ENCODE results near the gene PRKCE. TPM values are rescaled to one million over a fixed set of nuclear protein-coding genes. Genes with fewer than 3 reads are reported as not detected.

PRKCE gene
- polyA plus RNA-seq, 1 of the 3 experiments (the other 2 are of a cell fraction) = 16.3 TPM

GRCh38 chr2:45909171-45909565, 257.7 kb downstream of the PRKCE start:
- Histone ChIP-seq H3K9me2 (no peaks in the 10 kb centered on the region), H2AFZ (ENCODE audit: low read depth) (no peak overlapping the region), H3K27me3 (ENCODE audit: insufficient read depth) (no peaks in the 10 kb centered on the region), H3K79me2 (ENCODE audit: insufficient read depth) (no peaks in the 10 kb centered on the region), H3K4me3 (ENCODE audit: low read depth in 2 of 2, low read length in 1 of 2) (no peak overlapping the region), H3K27ac (ENCODE audit: low read depth in 2 of 2, low read length in 1 of 2) (no peak overlapping the region), H3K4me2 (no peak overlapping the region), H3K4me1 (ENCODE audit: control insufficient read depth in 1 of 2, insufficient read depth in 2 of 2, low read depth in 1 of 2, low read length in 1 of 2) (peaks cover 5 to 6% of the 10 kb centered on the region in 2 experiments; a peak in 1 of 4 replicates), H4K20me1 (ENCODE audit: insufficient read depth) (no peaks in the 10 kb centered on the region), H3K36me3 (replicated peaks in 1 of 2; ENCODE audit: control insufficient read depth in 1 of 2, insufficient read depth in 2 of 2, low read length in 1 of 2) (no peaks in the 10 kb centered on the region), H3F3A (replicated peaks; ENCODE audit: insufficient read depth) (no peaks in the 10 kb centered on the region), H3K9ac (no peak overlapping the region), H3K9me3 (no peaks in the 10 kb centered on the region)
- TF ChIP-seq FOXM1 (IDR thresholded peaks at IDR 0.05; ENCODE audit: low read depth) = no peak
- TF ChIP-seq SIN3A (IDR thresholded peaks at IDR 0.05; ENCODE audit: borderline replicate concordance, low read depth, low read length) = no peak
- TF ChIP-seq REST (IDR thresholded peaks at IDR 0.05; ENCODE audit: low read depth, low read length) = no peak
- no peak for TF ChIP-seq MXI1 (IDR thresholded peaks at IDR 0.05; ENCODE audit: low read depth, low read length)
- no peak for TF ChIP-seq IRF3 (IDR thresholded peaks at IDR 0.05; ENCODE audit: low read depth, low read length)
- TF ChIP-seq CTCF (IDR thresholded peaks at IDR 0.05) = no peak
- WGBS (ENCODE audit: low lambda C conversion rate) = 92% methylated on average over 3 of the region's 3 CpGs
- ChIA-PET POLR2A (no interaction called here), CTCF (interaction anchor here (0.8 to 2.6 kb wide), 3 partner anchors 13 to 27 kb away, joined by 3 to 10 read pairs (median 3); no protein-coding TSS in a partner anchor)
- DNase-seq = no peak

- Histone ChIP-seq H3K4me3 (ENCODE audit: low read depth in 2 of 2, low read length in 1 of 2) (no peak overlapping the region), H3K9me2 (no peaks in the 10 kb centered on the region), H3K27ac (ENCODE audit: low read depth in 2 of 2, low read length in 1 of 2) (no peak overlapping the region), H3K9ac (no peak overlapping the region), H3K4me2 (no peak overlapping the region), H2AFZ (ENCODE audit: low read depth) (no peak overlapping the region), H3K36me3 (replicated peaks in 1 of 2; ENCODE audit: control insufficient read depth in 1 of 2, insufficient read depth in 2 of 2, low read length in 1 of 2) (no peaks in the 10 kb centered on the region), H3K9me3 (no peaks in the 10 kb centered on the region), H3K27me3 (ENCODE audit: insufficient read depth) (no peaks in the 10 kb centered on the region), H4K20me1 (ENCODE audit: insufficient read depth) (no peaks in the 10 kb centered on the region), H3F3A (replicated peaks; ENCODE audit: insufficient read depth) (no peaks in the 10 kb centered on the region), H3K79me2 (ENCODE audit: insufficient read depth) (no peaks in the 10 kb centered on the region), H3K4me1 (ENCODE audit: control insufficient read depth in 1 of 2, insufficient read depth in 2 of 2, low read depth in 1 of 2, low read length in 1 of 2) (peaks cover 4 to 6% of the 10 kb centered on the region in 2 experiments; a peak in 1 of 4 replicates)
- DNase-seq = no peak
- 86% methylated on average over 5 of the region's 5 CpGs for WGBS (ENCODE audit: low lambda C conversion rate)
- ChIA-PET CTCF (interaction anchor here (1.4 to 2.6 kb wide), 2 partner anchors 13 to 21 kb away, joined by 3 to 10 read pairs; no protein-coding TSS in a partner anchor), POLR2A (no interaction called here)
- TF ChIP-seq USF2 (IDR thresholded peaks at IDR 0.05; ENCODE audit: borderline replicate concordance, low read depth, low read length) (no peak), YY1 (IDR thresholded peaks at IDR 0.05; ENCODE audit: low read depth) (no peak), NFIC (IDR thresholded peaks at IDR 0.05; ENCODE audit: borderline replicate concordance) (no peak), CTCF (IDR thresholded peaks at IDR 0.05) (no peak), GABPA (IDR thresholded peaks at IDR 0.05; ENCODE audit: low read depth) (no peak), TCF12 (IDR thresholded peaks at IDR 0.05) (no peak), IRF3 (IDR thresholded peaks at IDR 0.05; ENCODE audit: low read depth, low read length) (no peak)
Observed at GRCh38 chr2:45909677-45910191, 258.3 kb downstream of the PRKCE start.

Data from SK-N-SH (cell line).